Measurements from ENCODE around the gene ABCA9.
"Not testable (repeated sequence)": the region's sequence is repeated elsewhere in the genome, so short reads cannot be mapped to it uniquely, and the experiment has no call there.

The ABCA9 gene, protein sequence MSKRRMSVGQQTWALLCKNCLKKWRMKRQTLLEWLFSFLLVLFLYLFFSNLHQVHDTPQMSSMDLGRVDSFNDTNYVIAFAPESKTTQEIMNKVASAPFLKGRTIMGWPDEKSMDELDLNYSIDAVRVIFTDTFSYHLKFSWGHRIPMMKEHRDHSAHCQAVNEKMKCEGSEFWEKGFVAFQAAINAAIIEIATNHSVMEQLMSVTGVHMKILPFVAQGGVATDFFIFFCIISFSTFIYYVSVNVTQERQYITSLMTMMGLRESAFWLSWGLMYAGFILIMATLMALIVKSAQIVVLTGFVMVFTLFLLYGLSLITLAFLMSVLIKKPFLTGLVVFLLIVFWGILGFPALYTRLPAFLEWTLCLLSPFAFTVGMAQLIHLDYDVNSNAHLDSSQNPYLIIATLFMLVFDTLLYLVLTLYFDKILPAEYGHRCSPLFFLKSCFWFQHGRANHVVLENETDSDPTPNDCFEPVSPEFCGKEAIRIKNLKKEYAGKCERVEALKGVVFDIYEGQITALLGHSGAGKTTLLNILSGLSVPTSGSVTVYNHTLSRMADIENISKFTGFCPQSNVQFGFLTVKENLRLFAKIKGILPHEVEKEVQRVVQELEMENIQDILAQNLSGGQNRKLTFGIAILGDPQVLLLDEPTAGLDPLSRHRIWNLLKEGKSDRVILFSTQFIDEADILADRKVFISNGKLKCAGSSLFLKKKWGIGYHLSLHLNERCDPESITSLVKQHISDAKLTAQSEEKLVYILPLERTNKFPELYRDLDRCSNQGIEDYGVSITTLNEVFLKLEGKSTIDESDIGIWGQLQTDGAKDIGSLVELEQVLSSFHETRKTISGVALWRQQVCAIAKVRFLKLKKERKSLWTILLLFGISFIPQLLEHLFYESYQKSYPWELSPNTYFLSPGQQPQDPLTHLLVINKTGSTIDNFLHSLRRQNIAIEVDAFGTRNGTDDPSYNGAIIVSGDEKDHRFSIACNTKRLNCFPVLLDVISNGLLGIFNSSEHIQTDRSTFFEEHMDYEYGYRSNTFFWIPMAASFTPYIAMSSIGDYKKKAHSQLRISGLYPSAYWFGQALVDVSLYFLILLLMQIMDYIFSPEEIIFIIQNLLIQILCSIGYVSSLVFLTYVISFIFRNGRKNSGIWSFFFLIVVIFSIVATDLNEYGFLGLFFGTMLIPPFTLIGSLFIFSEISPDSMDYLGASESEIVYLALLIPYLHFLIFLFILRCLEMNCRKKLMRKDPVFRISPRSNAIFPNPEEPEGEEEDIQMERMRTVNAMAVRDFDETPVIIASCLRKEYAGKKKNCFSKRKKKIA (N-terminal part only)

GRCh38 chr17:69060822-69061221 lies at the start of gene ABCA9:
Gene ABCA9, minus strand, starts transcription at chr17:69060927. Its CDS starts 9,801 bp downstream, at chr17:69051126.
- no peak for DNase-seq

- no peak for DNase-seq
Observed at GRCh38 chr17:69105907-69106730, 45.4 kb upstream of the ABCA9 start.

DNA sequence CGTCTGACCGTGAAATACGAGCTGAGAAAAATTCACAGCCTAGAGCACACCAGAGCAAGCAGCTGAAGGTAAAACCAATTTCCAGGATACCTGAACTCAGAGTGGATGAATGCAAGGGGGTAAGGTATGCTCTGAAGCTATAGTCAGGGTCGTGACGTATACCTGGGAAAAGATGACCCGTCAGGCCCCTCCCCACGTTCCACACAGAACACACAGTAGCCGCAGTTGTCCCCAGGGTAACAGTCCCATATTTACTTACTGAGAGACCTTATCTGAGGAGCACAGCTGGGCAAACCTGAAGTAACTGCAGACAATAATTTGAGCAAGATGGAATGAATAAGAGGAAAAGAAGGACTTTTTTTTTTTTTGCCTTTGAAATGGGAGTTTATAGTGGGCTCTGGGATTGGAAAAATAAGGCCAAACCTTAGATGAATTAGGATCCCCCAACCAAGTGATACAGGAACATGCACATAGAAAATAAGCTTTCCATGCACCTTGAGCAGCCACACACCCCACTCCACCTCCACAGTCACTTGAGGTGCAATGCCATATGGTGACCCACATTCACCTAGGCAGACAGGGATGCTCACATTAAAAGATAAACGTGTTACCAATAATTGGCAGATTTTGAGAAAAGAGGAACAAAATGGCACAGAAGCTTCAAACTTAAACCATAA lies 43.0 kb upstream of the ABCA9 start:
- no peak for DNase-seq

DNA sequence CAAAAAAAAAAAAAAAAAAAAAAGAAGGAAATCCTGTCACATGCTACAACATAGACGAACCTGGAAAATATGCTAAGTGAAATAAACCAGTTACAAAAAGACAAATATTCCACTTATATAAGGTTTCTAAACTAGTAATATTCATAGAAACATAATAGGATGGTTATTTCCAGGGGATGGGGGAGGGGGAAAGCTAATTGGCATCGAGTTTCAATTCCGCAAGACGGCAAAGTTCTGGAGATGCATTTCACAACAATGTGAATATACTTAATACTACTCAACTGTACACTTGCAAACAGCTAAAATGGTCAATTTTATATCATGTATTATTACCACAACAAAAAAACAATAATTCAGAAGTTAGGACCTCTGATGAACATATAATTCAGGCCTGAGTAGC lies 37.9 kb upstream of the ABCA9 start:
- DNase-seq, result no peak

DNA sequence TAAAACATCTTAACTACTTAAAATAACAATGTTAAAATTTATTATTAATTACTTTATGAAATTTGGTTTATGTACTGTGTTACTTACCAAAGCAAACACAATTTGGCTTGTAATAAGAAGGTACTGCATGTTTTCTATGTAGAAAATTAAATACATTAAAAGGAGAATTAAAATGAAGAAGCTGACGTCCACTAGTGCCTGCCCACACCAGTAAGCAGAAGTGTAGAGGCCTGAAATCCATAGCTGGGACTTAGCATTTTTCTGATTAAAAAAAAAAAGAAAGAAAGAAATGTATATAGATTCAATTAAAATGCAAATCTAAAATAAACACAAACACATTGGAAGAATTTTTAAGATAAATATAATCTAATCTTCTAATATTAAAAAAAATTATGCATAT lies 35.8 kb upstream of the ABCA9 start:
- no peak for DNase-seq

DNA sequence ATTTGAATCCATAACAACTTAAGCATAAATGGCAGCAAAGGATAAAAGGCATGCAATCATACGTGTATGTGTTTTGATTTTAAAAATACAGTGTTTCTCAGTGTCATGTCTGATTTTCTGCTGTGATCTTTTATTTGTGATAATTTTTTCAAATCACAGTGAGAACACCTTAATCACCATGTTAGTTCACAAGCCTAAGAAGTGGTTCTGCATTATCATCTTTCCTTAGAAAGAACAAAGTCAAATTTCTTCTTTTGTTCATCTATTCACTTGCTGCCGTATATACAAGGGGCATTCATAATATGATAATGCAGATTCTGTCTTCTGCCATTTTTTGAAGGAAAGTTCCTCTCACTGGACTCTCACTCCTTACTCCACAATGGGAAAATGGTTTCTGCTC lies 33.3 kb upstream of the ABCA9 start:
- no peak for DNase-seq

DNA sequence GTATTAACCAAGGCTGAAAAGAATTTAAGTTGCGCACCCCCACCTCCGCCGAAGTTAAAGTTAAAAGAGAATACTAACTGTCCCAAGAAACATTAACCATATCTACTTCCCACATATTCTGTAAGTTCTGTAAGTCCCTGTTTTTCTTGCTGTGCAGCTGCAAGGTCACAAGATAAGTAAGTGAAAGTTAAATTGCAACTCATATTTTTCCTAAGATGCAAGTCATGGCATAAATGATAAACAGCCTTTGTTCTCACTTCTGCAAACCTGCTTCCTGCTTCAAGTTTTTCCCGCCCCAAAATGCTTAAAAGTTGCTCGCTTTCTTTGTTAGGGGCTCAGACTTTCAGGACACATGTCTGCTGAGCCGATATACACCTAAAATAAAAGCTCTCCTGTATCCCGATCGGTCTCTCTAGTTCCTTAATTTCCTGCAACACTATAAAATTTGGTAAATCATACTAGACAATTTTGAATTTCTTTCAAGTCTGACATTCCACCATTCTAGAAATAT lies 32.6 kb upstream of the ABCA9 start:
- no peak for DNase-seq

- DNase-seq, result no peak
Observed at GRCh38 chr17:69090365-69090764, 29.6 kb upstream of the ABCA9 start.

- no peak for DNase-seq
Observed at GRCh38 chr17:69088643-69089200, 28.0 kb upstream of the ABCA9 start.

DNA sequence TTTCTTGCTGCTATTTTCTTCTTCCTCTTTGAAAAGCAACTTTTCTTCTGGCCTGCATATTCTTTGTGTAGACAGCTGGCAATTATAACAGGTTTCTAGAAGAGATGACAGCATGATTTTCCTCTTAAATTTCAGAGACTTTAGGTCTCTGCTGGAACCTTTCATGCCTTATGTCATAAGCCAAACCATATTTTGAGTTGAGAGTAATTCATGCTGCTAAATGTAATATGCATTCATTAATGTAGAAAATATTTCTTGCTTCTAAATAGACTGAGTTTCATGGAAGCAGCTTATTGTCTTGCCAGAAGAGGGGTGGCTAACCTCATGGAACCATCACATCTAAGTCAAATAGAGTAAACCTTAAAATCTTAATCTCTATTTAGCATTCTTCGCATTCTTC lies 25.9 kb upstream of the ABCA9 start:
- no peak for DNase-seq

DNA sequence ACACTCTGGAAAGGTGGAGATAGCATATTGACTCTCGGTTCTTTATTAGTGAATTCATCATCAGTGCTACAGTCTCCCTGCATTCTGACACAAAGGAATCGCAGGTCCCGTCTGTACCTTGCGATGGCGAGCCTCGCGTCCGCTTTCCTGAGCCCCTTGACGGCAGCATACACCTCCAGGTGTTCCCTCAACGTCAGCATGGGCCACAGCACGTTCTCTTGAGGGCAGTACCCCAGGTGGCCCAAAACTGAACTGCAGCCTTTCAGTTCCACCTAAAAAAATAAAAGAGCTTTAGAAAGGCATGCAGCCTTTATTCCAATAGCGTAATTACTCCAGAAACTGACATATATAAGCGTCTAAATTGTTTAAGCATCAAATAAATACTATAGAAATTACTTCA lies 24.2 kb upstream of the ABCA9 start:
- no peak for DNase-seq

DNA sequence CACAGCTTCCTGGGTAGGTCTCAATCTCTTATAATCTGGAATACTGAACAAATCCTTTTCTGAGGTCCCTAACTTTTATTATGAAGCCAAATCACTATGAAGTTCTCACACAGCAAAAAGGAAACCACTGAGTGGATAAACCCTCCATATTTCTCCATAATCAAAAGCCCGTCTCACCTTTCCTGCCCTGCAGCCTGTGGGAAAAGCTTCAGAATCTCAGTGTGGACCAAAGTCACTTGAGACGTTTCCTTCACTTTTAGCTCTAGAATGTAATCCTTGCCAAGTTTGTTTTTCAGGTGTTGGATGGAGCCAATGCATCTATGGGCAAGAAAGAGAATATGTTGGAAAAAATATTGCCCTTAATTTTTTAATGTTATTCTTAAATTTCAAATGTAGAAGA lies 22.0 kb upstream of the ABCA9 start:
- no peak for DNase-seq

DNA sequence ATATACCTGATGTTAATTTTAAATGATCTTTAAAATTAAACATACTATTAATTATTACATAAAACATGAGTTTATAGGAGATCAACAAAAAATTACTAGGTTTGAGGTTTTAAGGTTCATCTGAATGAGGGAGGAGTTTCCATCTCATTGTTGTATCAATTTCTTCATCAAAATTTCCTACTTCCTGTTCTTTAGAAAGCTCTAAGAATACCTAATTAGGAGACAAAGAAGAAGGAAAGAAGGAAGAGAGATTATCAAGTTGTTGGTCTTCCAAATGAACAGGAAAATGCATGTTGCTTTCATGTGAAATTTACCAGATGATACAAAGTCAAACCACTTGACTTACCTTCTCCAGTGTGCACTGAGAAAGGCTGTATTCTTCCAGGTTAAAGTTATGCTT lies 18.1 kb upstream of the ABCA9 start:
- no peak for DNase-seq

DNA sequence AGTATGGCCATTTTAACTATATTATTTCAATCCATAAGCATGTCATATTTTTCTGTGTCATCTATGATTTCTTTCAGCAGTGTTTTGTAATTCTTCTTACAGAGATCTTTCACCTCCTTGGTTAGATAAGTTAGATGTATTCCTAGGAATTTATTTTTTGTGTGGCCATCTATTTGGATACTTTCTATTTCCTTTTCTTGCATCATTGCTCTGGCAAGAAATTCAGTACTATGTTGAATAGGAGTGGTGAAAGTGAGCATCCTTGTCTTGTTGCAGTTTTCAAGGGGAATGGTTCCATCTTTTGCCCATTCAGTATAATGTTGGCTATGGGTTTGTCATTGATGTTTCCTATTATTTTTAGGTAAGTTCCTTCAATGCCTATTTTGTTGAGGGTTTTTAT lies 15.1 kb upstream of the ABCA9 start:
- DNase-seq, result no peak

GRCh38 chr17:69073392-69073791 lies 12.7 kb upstream of the ABCA9 start:
- not testable (repeated sequence) for DNase-seq

DNA sequence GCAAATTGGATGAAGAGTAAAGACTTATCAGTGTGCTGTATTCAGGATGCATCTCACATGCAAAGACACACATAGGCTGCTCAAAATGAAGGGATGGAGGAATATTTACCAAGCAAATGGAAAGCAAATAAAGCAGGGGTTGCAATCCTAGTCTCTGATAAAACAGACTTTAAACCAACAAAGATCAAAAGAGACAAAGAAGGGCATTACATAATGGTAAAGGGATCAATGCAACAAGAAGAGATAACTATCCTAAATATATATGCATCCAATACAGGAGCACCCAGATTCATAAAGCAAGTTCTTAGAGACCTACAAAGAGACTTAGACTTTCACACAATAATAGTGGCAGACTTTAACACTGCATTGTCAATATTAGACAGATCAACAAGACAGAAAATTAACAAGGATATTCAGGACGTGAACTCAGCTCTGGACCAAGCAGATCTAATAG lies 12.1 kb upstream of the ABCA9 start:
- not testable (repeated sequence) for DNase-seq

DNA sequence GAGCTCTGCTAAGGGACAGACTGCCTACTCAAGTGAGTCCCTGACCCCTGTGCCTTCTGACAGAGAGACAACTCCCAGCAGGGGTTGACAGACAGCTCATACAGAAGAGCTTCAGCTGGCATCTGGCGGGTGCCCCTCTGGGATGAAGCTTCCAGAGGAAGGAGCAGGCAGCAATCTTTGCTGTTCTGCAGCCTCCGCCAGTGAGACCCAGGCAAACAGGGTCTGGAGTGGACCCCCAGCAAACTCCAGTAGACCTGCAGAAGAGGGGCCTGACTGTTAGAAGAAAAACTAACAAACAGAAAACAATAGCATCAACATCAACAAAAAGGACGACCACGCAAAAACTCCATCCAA lies 10.5 kb upstream of the ABCA9 start:
- DNase-seq, result not testable (repeated sequence)

GRCh38 chr17:69070378-69071232 lies 9.9 kb upstream of the ABCA9 start:
- DNase-seq, result not testable (repeated sequence)

DNA sequence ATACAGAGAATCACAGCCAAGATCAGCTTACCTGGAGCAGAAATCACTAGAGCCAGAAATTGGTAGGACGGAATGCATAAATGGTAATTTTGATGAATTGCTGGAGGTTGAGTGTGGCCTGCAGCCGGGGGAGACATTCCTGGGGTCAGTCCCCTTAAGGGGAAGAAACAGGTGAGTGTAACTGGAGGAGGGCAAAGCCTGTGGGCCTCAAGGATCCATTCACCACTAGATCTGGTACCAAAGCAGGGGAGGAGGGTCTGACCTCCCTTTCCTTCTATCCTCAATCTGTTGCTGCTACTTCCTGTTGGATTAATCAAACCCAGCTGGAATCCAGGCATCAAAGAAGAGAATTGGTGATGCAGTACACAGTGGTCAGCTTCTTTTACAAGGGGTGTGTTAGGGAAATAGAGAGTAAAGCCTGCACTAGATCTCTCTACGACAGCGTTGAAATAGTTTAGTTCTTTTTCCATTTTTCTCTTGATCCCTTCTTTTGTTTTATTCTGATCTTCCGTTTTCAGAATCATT lies 8.6 kb upstream of the ABCA9 start:
- no peak for DNase-seq

Measured in activated gamma-delta T cell treated with Interleukin-2 at 50 U/mL for 16 hours (primary cell).